CD4-positive, alpha-beta T cell treated with Interferon alpha-2 for 1 hour (primary cell): ENCODE results near the gene ASPG.

ENCODE experiments used
- DNase-seq, 2 donors: peaks; one replicate each; pipeline ENCODE4 v3.0.0-alpha.2; 2020 to 2022

ASPG gene

GRCh38 chr14:104138718-104139459 is 53.4 kb downstream of the ASPG start:
- DNase-seq: no peak

GRCh38 chr14:104139460-104140212 is 54.1 kb downstream of the ASPG start:
- DNase-seq: no peak

GRCh38 chr14:104140213-104140462 is 54.6 kb downstream of the ASPG start:
- no peak for DNase-seq

- DNase-seq: no peak
Observed at GRCh38 chr14:104140463-104141331, 55.2 kb downstream of the ASPG start.

GRCh38 chr14:104141621-104142091 is 56.2 kb downstream of the ASPG start:
- DNase-seq: no peak

GRCh38 chr14:104142136-104142945 is 56.8 kb downstream of the ASPG start:
- DNase-seq: no peak

GRCh38 chr14:104142946-104143470 is 57.5 kb downstream of the ASPG start:
- no peak for DNase-seq

GRCh38 chr14:104143521-104144452 is 58.3 kb downstream of the ASPG start:
- DNase-seq: no peak

- DNase-seq: no peak
Observed at GRCh38 chr14:104144453-104144790, 58.9 kb downstream of the ASPG start.

- no peak for DNase-seq
Observed at GRCh38 chr14:104144911-104145825, 59.7 kb downstream of the ASPG start.

- DNase-seq: no peak
Observed at GRCh38 chr14:104145826-104146601, 60.5 kb downstream of the ASPG start.

GRCh38 chr14:104146651-104147345 is 61.3 kb downstream of the ASPG start:
- no peak for DNase-seq

- no peak for DNase-seq
Observed at GRCh38 chr14:104147346-104148125, 62.0 kb downstream of the ASPG start.

- DNase-seq: no peak
Observed at GRCh38 chr14:104148433-104149277, 63.2 kb downstream of the ASPG start.

GRCh38 chr14:104149278-104149595 is 63.7 kb downstream of the ASPG start:
- no peak for DNase-seq

GRCh38 chr14:104149617-104150135 is 64.2 kb downstream of the ASPG start:
- DNase-seq: no peak
